NCI-H446 treated with DMSO at 0.1 percent for 48 hours (cell line): ENCODE results near the gene MCTP1.

Experiments
- DNase-seq: peaks from one replicate; lab custom pipeline; 2025; lab: John Stamatoyannopoulos, UW

MCTP1 gene

GRCh38 chr5:94759961-94760360 lies 524.9 kb downstream of the MCTP1 start:
- DNase-seq = no peak

GRCh38 chr5:94759022-94759421 lies 525.9 kb downstream of the MCTP1 start:
- no peak for DNase-seq

GRCh38 chr5:94754824-94755223 lies 530.1 kb downstream of the MCTP1 start:
- DNase-seq = no peak

- DNase-seq = no peak
These were observed 533.4 kb downstream of the MCTP1 start for GRCh38 chr5:94751460-94751859.

- no peak for DNase-seq
These were observed 534.2 kb downstream of the MCTP1 start for GRCh38 chr5:94750681-94751080.

- no peak for DNase-seq
These were observed 535.9 kb downstream of the MCTP1 start for GRCh38 chr5:94749042-94749441.

GRCh38 chr5:94748212-94748611 lies 536.7 kb downstream of the MCTP1 start:
- no peak for DNase-seq

GRCh38 chr5:94747371-94747770 lies 537.5 kb downstream of the MCTP1 start:
- no peak for DNase-seq

GRCh38 chr5:94746731-94747124 lies 538.2 kb downstream of the MCTP1 start:
- no peak for DNase-seq

- DNase-seq = no peak
These were observed 538.8 kb downstream of the MCTP1 start for GRCh38 chr5:94745786-94746730.

GRCh38 chr5:94744906-94745305 lies 540.0 kb downstream of the MCTP1 start:
- DNase-seq = no peak

GRCh38 chr5:94742852-94743251 lies 542.0 kb downstream of the MCTP1 start:
- DNase-seq = no peak

- no peak for DNase-seq
These were observed 544.6 kb downstream of the MCTP1 start for GRCh38 chr5:94740286-94740685.

- no peak for DNase-seq
These were observed 548.4 kb downstream of the MCTP1 start for GRCh38 chr5:94736498-94736897.

GRCh38 chr5:94731471-94731870 lies 553.4 kb downstream of the MCTP1 start:
- DNase-seq = no peak

GRCh38 chr5:94725142-94725541 lies 559.8 kb downstream of the MCTP1 start:
- no peak for DNase-seq

GRCh38 chr5:94715768-94716167 lies 569.1 kb downstream of the MCTP1 start:
- peak; percentile 18 for DNase-seq

GRCh38 chr5:94711785-94712184 lies 573.1 kb downstream of the MCTP1 start:
- no peak for DNase-seq

- no peak for DNase-seq
These were observed 575.6 kb downstream of the MCTP1 start for GRCh38 chr5:94709277-94709676.

- no peak for DNase-seq
These were observed 577.5 kb downstream of the MCTP1 start for GRCh38 chr5:94707359-94707758.

- DNase-seq = no peak
These were observed 579.5 kb downstream of the MCTP1 start for GRCh38 chr5:94705427-94705826.

- DNase-seq = no peak
These were observed 582.2 kb downstream of the MCTP1 start for GRCh38 chr5:94702729-94703128.

GRCh38 chr5:94700592-94700991 lies 584.3 kb downstream of the MCTP1 start:
- DNase-seq = no peak

- no peak for DNase-seq
These were observed 585.3 kb downstream of the MCTP1 start for GRCh38 chr5:94699562-94699961.
